SK-N-DZ (cell line): Measurements from ENCODE around the gene PRKCE.

ENCODE experiments used
- DNase-seq: peaks from one replicate; pipeline ENCODE4 v3.0.0-alpha.2; 2015; ENCODE audit warnings: low spot score

The PRKCE gene

DNA sequence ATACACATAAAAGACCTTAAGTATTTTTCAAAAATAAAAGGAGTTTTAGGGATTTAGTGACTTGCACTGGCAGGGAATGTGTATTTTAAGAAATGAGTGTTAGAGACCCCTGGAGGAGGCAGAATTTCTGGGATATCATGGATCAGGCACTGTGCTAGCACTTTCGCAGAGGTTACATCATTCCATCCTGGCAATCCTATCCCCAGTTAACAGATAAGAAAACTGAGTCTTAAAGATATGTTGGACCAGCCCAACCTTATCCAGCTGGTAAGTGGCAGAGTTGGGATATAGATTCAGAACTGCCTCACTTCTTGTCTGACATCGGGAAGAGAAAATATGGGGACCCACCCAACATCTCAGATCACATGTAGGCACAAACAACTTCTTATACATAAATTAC lies 485.5 kb downstream of the PRKCE start:
- no peak for DNase-seq

- no peak for DNase-seq
These were observed 491.3 kb downstream of the PRKCE start for GRCh38 chr2:46142546-46143428.

GRCh38 chr2:46143429-46144132 lies 492.1 kb downstream of the PRKCE start:
- DNase-seq, result no peak

- DNase-seq, result no peak
These were observed 492.8 kb downstream of the PRKCE start for GRCh38 chr2:46144133-46144800.

- no peak for DNase-seq
These were observed 493.5 kb downstream of the PRKCE start for GRCh38 chr2:46145017-46145416.

- no peak for DNase-seq
These were observed 494.4 kb downstream of the PRKCE start for GRCh38 chr2:46145840-46146239.

DNA sequence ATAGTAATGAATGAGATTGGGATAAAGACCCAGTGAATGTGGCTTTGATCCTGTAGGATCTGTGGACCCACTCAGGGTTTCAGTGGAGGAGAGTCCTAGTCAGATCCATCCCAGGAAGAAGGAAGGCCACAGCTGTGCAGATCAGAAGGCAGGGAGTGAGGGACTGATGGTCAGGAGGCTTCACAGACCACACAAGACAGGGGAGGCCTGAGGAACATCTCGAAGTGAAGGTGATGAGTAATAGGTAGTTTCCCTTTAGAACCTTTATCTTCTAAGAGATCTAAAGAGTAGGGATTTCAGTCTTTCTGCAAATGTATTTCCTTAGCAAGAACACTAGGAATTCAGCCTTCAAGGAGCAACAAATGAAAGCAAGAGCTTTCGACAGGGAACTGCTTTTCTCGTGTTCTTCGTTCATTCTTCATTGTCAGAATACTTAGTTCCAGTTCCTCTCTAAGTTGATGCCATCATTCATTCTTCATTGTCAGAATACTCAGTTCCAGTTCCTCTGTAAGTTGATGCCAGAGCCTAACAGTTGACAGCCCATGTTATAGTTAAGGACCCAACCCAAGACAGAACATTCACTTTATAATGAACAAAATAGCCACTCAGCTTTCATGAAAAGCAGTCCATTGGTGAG lies 495.5 kb downstream of the PRKCE start:
- DNase-seq, result no peak

DNA sequence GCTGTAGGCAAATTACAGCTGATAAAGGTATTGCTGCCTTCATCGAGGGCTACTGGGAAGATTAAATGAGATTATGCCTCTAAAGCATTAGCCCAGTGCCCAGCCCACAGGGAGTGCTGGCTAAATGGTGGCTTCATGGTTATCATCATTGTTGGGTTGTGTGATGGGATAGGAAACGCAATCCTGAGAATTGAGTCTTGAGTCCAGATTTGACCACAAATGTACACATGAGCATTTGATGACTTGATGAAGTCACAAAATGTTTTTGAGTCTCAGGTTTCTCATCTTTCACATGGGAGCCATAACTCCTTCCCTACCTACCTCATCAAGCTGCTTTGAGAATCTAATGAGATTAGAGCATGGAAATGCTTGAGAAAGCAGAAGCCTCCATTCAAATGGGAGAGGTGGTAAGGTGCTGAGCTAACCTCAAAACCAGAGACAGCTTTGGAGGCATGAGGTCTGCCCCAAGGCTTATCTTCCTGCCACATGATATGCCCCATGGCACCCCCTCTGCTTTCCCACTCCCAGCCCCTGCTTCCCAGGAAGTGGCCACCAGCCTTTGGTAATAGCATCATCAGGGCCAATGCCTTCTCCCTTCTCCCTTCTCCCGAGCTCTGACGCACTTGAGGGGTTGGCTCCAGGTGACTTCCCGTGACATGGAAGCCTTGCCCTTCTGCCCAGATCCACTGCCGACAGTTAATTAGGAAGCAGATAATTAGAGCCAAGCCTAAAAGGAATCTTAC lies 496.3 kb downstream of the PRKCE start:
- DNase-seq, result no peak

DNA sequence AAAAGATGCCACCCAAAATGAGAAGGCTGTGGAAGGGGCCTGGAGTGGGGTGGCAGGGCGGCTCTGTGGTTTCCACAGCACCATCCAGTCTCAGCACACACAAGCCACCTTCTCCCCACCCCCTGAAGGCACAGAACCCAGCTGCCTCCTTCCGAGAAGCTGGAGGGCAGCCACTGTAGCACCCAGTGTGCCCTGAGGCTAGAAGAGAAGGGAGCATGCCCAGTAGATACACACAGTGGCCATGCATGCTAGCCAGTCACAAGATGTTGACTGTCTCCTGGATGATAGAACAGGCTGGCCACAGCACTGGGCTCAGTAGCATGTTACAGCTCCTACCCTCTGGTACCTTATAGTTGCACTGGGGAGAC lies 496.9 kb downstream of the PRKCE start:
- no peak for DNase-seq

GRCh38 chr2:46150445-46150955 lies 499.0 kb downstream of the PRKCE start:
- DNase-seq, result no peak

DNA sequence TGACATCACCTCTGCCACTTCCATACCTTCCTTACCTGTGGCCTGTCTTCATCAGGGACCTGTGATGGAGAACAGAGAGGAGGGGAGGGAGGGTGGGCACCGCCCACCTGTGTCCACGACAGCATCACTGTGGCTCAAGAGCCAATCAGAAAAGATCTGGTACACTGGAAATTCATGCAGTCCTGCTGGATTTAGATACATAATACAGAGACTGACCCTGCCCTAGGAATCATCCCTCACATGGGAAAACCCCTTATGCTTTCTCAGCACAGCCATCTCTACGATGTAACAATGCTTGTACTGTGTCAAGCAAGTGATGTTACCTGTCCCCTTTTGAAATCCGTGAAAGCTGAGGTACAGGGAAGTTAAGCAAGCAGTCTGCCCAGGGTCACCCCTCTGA lies 500.1 kb downstream of the PRKCE start:
- no peak for DNase-seq

DNA sequence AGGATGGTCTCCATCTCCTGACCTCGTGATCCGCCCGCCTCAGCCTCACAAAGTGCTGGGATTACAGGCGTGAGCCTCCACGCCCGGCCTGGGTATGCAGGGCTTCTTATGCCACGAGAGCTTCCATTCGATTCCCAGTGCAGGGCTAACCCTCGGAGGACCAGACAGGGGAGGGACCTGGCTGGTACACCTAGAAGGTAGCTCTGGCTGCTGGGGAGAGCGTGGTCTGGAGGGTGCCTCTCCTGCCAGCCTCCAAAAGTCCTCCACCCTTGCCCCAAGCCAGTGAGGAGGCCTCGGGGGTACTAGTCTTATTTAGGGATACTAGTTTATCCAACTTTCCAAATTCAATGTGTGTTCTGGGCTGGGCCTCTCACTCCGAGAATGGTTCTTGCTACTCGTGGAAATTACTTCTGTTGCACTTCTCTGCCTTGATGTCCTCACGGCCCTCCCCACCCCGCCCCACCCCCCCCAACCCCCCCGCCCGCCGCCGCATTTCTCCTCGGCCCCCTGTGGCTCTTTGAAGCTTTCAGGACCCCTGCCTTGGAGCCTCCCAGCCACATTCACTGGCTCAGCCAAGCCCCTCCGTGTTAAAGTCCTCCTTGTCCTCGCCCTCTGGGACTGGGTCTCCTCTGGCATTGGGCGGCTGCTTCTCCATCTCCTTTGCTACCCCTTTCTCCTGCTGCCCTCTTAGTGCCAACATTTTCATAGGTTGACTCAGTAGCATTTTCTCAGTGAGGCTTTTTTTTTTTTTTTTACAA lies 502.7 kb downstream of the PRKCE start:
- DNase-seq, result no peak

DNA sequence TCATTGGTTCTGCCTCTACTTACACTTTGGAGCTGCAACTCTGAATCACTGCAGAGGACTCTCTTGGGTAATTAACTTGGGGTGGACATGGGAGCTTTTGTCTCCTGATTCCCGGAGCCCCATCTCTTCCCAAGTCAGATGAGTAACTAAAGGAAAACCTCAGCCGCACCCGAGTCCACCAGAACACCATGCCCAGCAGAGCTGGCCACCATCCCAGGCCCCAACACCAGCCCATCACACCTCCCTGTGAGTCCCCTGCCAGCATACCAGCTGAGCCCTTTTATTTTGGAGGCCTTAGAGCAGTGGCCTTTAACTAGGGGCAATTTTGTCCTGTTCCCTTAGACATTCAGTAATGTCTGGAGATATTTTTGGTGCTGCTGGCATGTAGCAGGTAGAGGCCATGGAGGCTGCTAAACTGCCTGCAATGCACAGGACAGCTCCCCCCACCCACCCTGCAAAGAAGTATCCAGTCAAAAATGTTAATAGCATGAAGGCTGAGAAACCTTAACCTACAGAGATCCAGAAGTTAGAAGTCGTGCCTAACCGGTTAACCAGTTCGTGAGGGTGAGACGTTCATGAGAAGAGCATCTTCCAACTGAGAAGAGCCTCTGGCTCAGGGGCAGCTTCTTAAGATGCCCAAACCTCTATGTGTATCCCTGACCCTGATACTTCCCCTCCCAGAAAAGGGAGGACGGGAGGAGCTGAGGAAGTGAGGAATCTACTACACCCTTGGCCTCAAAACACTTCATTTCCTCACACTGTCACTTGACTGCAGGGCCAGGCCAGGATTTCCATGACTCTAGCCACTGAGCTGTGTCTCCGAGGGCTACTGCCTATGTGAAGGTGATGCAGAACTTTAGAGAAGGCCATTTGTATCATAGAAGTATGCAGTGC lies 505.8 kb downstream of the PRKCE start:
- no peak for DNase-seq

GRCh38 chr2:46157966-46158310 lies 506.5 kb downstream of the PRKCE start:
- no peak for DNase-seq

DNA sequence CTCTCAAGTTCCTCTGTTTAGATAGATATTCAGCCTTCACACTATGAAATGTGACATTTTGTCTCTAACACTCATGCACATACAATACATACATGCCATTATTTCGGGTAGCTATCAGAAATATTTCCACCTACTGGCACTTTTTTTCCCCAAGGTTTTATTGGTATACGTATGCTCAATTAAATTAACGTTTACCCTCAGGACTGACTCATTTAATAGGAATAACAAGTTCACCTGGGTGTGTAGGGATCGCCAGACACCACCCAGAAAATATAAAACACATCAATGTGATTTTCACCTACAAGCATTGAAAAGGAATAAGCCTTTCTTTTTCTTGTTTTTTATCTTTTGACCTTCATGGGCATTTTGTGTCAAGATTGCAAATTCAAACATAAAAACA lies 507.2 kb downstream of the PRKCE start:
- no peak for DNase-seq

- no peak for DNase-seq
These were observed 508.9 kb downstream of the PRKCE start for GRCh38 chr2:46160326-46160725.

DNA sequence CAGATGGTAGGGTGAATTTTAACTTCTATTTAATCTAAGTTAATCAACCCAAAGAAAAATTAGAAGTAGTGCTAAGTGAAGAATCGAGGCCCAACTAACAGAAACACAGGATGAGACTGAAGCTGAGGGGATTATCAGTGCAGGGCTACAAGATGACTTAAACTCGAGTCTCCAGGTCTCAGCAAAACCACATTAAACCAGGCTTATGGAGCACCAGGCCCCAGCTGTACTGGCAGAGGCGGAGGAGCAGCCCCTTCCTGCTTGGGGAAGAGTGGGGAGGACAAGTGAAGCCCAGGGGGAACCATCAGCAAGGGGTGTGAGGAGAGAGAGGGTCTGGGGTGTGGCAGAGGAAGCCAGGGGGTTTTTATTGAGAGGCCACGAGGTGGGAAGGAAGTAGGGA lies 509.8 kb downstream of the PRKCE start:
- DNase-seq, result no peak

DNA sequence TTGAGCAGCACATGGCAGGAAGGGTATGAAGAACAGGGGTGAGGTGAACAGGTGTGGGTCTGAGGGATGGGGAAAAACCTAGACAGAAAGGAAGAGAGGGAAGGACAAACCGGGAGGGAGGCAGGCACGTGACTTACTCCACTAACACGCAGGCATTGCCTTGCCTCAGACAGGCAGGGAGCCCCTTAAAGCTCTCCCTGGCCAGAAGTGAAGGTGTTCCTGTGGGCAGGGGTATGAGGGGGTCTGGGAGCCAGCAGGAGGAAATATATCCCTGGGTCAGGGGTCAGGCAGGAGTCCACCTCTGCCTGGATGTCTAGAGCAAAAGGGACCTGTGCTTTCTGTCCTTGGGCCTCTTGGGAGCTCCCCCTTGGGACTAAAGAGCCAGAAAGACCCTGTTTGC lies 510.4 kb downstream of the PRKCE start:
- DNase-seq, result no peak

DNA sequence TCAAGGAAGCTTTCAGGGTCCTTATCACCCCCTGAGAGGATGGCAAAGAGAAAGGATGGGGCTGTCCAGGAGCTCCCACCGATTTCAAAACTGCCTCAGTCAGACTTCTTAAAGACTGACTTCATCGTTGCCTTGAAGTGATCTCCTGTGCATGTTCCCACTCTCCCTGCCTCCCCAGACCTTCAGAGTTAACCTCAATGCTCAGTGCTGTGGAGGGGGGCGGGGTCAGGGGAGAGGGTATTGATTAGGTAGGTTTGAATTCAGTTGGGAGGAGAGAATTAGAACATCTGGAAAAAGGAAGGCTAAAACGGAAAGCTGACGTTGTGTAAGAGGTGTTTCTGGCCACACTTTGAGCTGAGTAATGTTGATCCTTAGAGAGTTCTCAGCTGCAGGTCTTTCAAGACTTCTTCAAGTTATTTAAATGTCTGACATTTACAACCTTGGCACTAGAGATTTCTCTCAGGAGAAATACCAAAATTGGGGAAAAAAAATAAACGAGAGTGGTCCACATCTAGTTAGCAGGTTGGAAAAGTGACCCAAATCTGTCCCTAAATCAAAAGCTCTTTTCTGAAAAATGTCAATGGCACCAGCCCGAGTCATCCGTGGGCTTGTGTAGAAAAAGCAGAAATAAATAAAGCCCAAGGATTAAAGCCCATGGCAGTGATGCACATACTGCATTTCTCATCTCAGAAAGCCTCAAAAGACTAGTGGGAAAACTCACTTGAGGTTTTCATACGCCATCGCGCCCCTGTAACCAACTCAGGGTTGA lies 511.0 kb downstream of the PRKCE start:
- DNase-seq, result no peak
